HUES64 (cell line): ENCODE measurements around the gene TJP2. TPM values are rescaled to one million over a fixed set of nuclear protein-coding genes. Genes with fewer than 3 reads are reported as not detected.
A peak's percentile ranks its signal among the peaks of the same experiment; 100 is the strongest.

ENCODE experiments used
- H3K27ac ChIP-seq: 2 replicates; pipeline ENCODE4 v1.7.0; 2013; ENCODE audit warnings: low read depth, low read length, inconsistent platforms
- H3K27me3 ChIP-seq: 2 replicates; pipeline ENCODE4 v1.6.1; 2013; ENCODE audit warnings: mild to moderate bottlenecking, low read length; ENCODE audit not compliant: insufficient read depth
- H3K36me3 ChIP-seq: 2 replicates; pipeline ENCODE4 v1.6.1; 2013; ENCODE audit warnings: mild to moderate bottlenecking, low read length; ENCODE audit not compliant: insufficient read depth
- H3K4me1 ChIP-seq: 2 replicates; pipeline ENCODE4 v1.6.1; 2013; ENCODE audit warnings: mild to moderate bottlenecking, low read length, moderate library complexity; ENCODE audit not compliant: insufficient read depth
- H3K4me3 ChIP-seq: 2 replicates; pipeline ENCODE4 v1.5.1; 2013; ENCODE audit warnings: mild to moderate bottlenecking, low read length, moderate library complexity
- H3K9ac ChIP-seq: 2 replicates; pipeline ENCODE4 v1.6.1; 2013; ENCODE audit warnings: mild to moderate bottlenecking, low read depth, low read length
- H3K9me3 ChIP-seq: 2 replicates; pipeline ENCODE4 v1.6.1; 2013; ENCODE audit warnings: low read depth, low read length; ENCODE audit not compliant: insufficient read depth
- WGBS: fragments of 150-250, 120-280 bp; methylation state at CpG from one replicate; pipeline ENCODE4 v1.1.7; 2013; ENCODE audit warnings: missing lambda C conversion rate; 5-methylcytosine and 5-hydroxymethylcytosine counted together
- polyA plus RNA-seq, 2 experiments: library from polyadenylated mRNA; stranded (reverse); fragments of 50-300 nt; gene quantifications; one replicate each; pipeline ENCODE4 v1.2.3, GENCODE V29; 2013

Gene TJP2
- polyA plus RNA-seq (2013, experiment 1 of 2), result 91.9 TPM
- polyA plus RNA-seq (2013, experiment 2 of 2), result 92.8 TPM

GRCh38 chr9:69173891-69174615 lies at the start of gene TJP2:
TSS of gene TJP2 (plus strand) at chr9:69174277. CDS start at chr9:69174373, 96 bp downstream.
- Histone ChIP-seq H3K9me3 (no peaks in the 10 kb centered on the region), H3K9ac (peak within 1 kb of the TSS; percentile 53), H3K27me3 (peaks cover 37% of the 10 kb centered on the region), H3K36me3 (no peaks in the 10 kb centered on the region), H3K27ac (no peak within 1 kb of the TSS), H3K4me3 (peak within 1 kb of the TSS; percentile 66), H3K4me1 (peaks cover 60% of the 10 kb centered on the region)
- WGBS, result under 1% methylated on average over 93 of the region's 93 CpGs

GRCh38 chr9:69130456-69131441 lies 43.3 kb upstream of the TJP2 start:
- no peaks in the 10 kb centered on the region for H3K27me3 ChIP-seq
- H3K9me3 ChIP-seq, result no peaks in the 10 kb centered on the region
- 0 out of 2 replicates have a peak, but pooled peaks cover 6% of the 10 kb centered on the region for H3K36me3 ChIP-seq
- H3K4me3 ChIP-seq, result no peak overlapping the region
- no peak overlapping the region; the same call in 1 of the 2 replicates for H3K9ac ChIP-seq
- WGBS, result 79% methylated on average over 16 of the region's 16 CpGs
- peaks cover 25% of the 10 kb centered on the region for H3K4me1 ChIP-seq
- H3K27ac ChIP-seq, result no peak overlapping the region

GRCh38 chr9:69131682-69132081 lies 42.4 kb upstream of the TJP2 start:
- no peak overlapping the region for H3K9ac ChIP-seq
- H3K4me3 ChIP-seq, result no peak overlapping the region
- 96% methylated on average over 1 of the region's 1 CpG for WGBS
- H3K36me3 ChIP-seq, result 0 out of 2 replicates have a peak, but pooled peaks cover 6% of the 10 kb centered on the region
- no peaks in the 10 kb centered on the region for H3K9me3 ChIP-seq
- no peaks in the 10 kb centered on the region for H3K27me3 ChIP-seq
- peaks cover 25% of the 10 kb centered on the region for H3K4me1 ChIP-seq
- no peak overlapping the region for H3K27ac ChIP-seq

- Histone ChIP-seq H3K9me3 (no peaks in the 10 kb centered on the region), H3K27me3 (no peaks in the 10 kb centered on the region), H3K36me3 (0 out of 2 replicates have a peak, but pooled peaks cover 6% of the 10 kb centered on the region), H3K27ac (no peak overlapping the region), H3K9ac (no peak overlapping the region), H3K4me3 (no peak overlapping the region), H3K4me1 (peaks cover 25% of the 10 kb centered on the region)
- WGBS, result 97% methylated on average over 4 of the region's 4 CpGs
Measured at GRCh38 chr9:69132361-69132760, 41.7 kb upstream of the TJP2 start.

DNA sequence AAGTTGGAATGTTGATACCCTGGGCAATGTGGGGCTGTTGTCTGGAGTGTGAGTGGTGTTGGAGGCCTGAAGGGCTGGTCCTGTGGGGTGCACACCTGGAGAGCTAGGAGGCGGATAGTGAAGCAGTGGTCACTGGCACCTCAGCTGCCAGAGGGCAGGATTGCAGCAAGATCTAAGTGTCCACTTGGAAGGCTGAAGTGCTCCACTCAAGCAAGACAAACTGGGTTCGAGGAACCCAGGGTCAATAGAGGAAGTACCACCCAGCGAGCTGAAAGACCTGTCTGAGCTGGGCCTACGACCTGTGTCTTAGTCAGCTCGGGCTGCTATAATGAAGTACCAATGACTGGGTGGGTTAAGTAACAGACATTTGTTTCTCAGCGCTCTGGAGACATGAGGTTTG lies 39.7 kb upstream of the TJP2 start:
- H3K27ac ChIP-seq, result no peak overlapping the region
- 93% methylated on average over 6 of the region's 6 CpGs for WGBS
- H3K4me3 ChIP-seq, result no peak overlapping the region

GRCh38 chr9:69136185-69136584 lies 37.9 kb upstream of the TJP2 start:
- Histone ChIP-seq H3K9me3 (no peaks in the 10 kb centered on the region), H3K4me3 (no peak overlapping the region), H3K36me3 (peaks cover 13% of the 10 kb centered on the region), H3K27ac (no peak overlapping the region), H3K27me3 (no peaks in the 10 kb centered on the region), H3K4me1 (peaks cover 5% of the 10 kb centered on the region), H3K9ac (no peak overlapping the region)
- 89% methylated on average over 2 of the region's 2 CpGs for WGBS

More for the DNA sequence above, 39.7 kb upstream of the TJP2 start:
- Histone ChIP-seq H3K4me1 (peaks cover 18% of the 10 kb centered on the region), H3K9ac (no peak overlapping the region), H3K27me3 (no peaks in the 10 kb centered on the region), H3K36me3 (peaks cover 13% of the 10 kb centered on the region), H3K9me3 (no peaks in the 10 kb centered on the region)

DNA sequence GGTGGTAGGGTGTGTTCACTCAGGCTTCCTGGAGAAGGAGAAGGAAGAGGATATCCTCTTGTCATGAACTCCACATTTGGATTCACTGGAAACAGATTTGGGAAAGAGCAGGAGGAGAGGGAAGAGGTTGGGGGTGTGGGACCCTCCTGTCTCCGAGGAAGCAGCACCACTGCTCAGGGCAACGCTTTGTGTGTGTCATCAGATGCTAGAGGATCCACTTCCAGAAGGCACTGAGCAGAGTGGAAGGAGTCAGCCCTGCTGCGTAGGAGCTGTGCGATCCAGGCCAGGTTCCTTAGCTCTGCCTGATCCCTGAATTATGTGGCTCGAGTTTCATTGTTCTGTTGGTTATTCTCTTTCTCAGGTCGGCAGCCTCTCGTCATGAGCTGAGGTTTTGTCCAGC lies 37.3 kb upstream of the TJP2 start:
- H3K36me3 ChIP-seq, result peaks cover 13% of the 10 kb centered on the region
- no peaks in the 10 kb centered on the region for H3K9me3 ChIP-seq
- 91% methylated on average over 7 of the region's 7 CpGs for WGBS
- H3K9ac ChIP-seq, result no peak overlapping the region
- H3K4me3 ChIP-seq, result no peak overlapping the region
- H3K4me1 ChIP-seq, result no peaks in the 10 kb centered on the region; the same call in 1 of the 2 replicates
- no peak overlapping the region for H3K27ac ChIP-seq
- H3K27me3 ChIP-seq, result no peaks in the 10 kb centered on the region

DNA sequence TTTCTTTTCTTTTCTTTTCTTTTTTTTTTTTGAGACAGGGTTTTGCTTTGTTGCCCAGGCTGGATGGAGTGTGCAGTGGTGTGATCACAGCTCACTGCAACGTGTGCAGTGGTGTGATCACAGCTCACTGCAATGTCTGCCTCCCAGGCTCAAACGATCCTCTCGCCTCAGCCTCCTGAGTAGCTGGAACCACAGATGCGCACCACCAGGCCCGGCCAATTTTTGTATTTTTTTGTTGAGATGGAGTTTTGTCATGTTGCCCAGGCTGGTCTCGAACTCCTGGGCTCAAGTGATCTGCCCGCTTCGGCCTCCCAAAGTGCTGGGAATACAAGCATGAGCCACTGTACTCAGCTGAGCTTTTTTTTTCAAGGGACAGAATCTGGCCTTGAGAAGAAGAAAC lies 36.8 kb upstream of the TJP2 start:
- H3K9me3 ChIP-seq, result no peaks in the 10 kb centered on the region
- H3K4me3 ChIP-seq, result no peak overlapping the region
- H3K36me3 ChIP-seq, result peaks cover 13% of the 10 kb centered on the region
- H3K9ac ChIP-seq, result no peak overlapping the region
- H3K27ac ChIP-seq, result no peak overlapping the region
- H3K4me1 ChIP-seq, result no peaks in the 10 kb centered on the region; the same call in 1 of the 2 replicates
- 95% methylated on average over 8 of the region's 8 CpGs for WGBS
- H3K27me3 ChIP-seq, result no peaks in the 10 kb centered on the region

DNA sequence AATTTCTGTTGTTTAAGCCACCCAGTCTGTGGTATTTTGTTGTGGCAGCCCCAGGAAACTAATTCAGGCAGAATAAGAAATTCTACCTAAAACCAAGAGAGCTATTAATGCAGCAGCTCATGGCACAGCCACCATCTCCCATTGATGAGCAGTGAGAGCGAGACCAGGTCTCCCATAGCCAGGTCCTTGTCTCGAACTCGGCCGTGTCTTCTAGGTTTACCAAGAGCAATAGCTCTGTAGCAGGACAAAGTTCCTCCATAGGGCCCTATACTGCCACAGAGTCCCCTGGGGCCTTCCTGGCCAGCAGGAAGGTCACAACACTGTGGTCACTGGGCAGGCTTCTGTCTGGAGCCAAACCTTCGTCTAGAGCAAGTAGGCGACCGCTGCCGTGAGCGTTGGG lies 34.5 kb upstream of the TJP2 start:
- Histone ChIP-seq H3K36me3 (peaks cover 7% of the 10 kb centered on the region), H3K27ac (no peak overlapping the region), H3K9ac (no peak overlapping the region), H3K9me3 (no peaks in the 10 kb centered on the region), H3K27me3 (no peaks in the 10 kb centered on the region), H3K4me3 (no peak overlapping the region), H3K4me1 (no peaks in the 10 kb centered on the region; the same call in none of the 2 replicates)
- WGBS, result 96% methylated on average over 9 of the region's 9 CpGs

DNA sequence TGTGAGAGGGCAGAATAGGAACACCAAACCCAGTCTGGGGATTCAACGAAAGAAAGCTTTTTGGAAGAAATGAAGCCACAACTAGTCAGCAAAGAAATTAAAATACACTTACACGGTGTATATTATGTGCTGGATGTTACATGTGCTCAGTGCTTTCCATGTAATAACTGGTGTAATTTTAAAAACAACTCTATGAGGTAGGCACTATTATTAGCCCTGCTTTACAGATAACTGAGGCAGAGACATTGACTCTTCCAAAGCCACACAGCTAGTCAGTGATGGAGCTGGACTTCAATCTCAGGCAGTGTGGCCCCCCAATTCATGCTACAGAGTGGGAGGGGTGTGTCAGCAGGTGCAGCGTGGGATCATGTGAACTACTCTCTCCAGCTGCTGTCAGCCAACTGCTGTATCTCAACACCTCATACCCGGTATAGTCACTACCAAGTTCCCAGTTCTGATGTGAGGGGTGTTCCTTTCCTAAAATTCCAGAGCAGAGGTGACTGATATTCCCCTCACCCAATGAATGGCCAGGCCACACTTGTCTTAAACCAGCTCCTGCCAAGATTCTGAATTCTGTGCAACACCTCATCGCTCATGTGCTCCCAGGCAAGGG lies 33.8 kb upstream of the TJP2 start:
- Histone ChIP-seq H3K27me3 (no peaks in the 10 kb centered on the region), H3K4me3 (no peak overlapping the region), H3K9ac (no peak overlapping the region), H3K27ac (no peak overlapping the region), H3K4me1 (no peaks in the 10 kb centered on the region; the same call in none of the 2 replicates), H3K36me3 (peaks cover 7% of the 10 kb centered on the region), H3K9me3 (no peaks in the 10 kb centered on the region)
- 97% methylated on average over 5 of the region's 5 CpGs for WGBS
